Omental fat pad (tissue), 4 donors: ENCODE data around the gene KIAA0513. TPM values are rescaled to one million over a fixed set of nuclear protein-coding genes. Genes with fewer than 3 reads are reported as not detected.
A peak's percentile ranks its signal among the peaks of the same experiment; 100 is the strongest.

Experiments used
- ATAC-seq: fragments of 150-250 bp; one replicate; pipeline ENCODE4 v1.9.1; 2016; ENCODE audit warnings: mild to moderate bottlenecking, moderate library complexity; ENCODE audit not compliant: low FRiP score
- DNase-seq: peaks from one replicate; pipeline ENCODE4 v3.0.0-alpha.2; 2019; ENCODE audit warnings: low spot score
- total RNA-seq, 4 donors: library from RNA; depleted of rRNA; stranded (reverse); fragments of >200 nt; gene quantifications; one replicate each; pipeline ENCODE4 v1.1.0, GENCODE V29; 2016
- TF ChIP-seq, protein P1 (sequence below), 3 donors: fragments of 450-650 bp; IDR thresholded peaks; one replicate each; pipeline ENCODE4 v1.5.1; 2016 to 2017; ENCODE audit warnings: antibody characterized with exemption in 3 of 3, mild to moderate bottlenecking in 3 of 3, moderate library complexity in 2 of 3

KIAA0513 gene
- total RNA-seq, 4 donors from 2014 or later: 9.1 to 13.2 (median 11.2) TPM

GRCh38 chr16:84996365-84996764 is 31.2 kb upstream of the KIAA0513 start:
- TF ChIP-seq, protein P1, sequence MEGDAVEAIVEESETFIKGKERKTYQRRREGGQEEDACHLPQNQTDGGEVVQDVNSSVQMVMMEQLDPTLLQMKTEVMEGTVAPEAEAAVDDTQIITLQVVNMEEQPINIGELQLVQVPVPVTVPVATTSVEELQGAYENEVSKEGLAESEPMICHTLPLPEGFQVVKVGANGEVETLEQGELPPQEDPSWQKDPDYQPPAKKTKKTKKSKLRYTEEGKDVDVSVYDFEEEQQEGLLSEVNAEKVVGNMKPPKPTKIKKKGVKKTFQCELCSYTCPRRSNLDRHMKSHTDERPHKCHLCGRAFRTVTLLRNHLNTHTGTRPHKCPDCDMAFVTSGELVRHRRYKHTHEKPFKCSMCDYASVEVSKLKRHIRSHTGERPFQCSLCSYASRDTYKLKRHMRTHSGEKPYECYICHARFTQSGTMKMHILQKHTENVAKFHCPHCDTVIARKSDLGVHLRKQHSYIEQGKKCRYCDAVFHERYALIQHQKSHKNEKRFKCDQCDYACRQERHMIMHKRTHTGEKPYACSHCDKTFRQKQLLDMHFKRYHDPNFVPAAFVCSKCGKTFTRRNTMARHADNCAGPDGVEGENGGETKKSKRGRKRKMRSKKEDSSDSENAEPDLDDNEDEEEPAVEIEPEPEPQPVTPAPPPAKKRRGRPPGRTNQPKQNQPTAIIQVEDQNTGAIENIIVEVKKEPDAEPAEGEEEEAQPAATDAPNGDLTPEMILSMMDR (IDR thresholded peaks at IDR 0.05): no peak
- ATAC-seq: no peak
- DNase-seq: no peak

DNA sequence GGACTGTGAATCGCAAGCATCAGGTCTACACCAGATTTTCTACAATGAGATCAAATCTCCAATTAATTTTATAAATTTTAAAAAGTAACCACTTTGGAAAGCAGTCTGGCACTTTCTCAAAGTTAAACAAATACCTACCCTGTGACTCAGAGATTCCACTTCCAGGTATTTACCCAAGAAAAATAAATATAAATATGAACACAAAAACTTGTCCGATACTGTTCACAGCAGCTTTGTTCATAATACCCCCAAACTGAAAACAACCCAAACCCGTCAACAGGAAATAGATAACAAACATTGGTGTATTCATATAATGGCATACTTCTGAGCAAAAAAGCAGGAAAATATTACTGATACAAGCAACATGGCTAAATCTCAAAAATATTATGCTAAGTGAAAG is 28.4 kb upstream of the KIAA0513 start:
- no peak for ATAC-seq
- DNase-seq: no peak
- TF ChIP-seq, protein P1 (IDR thresholded peaks at IDR 0.05): no peak

GRCh38 chr16:84999857-85000480 is 27.6 kb upstream of the KIAA0513 start:
- DNase-seq (no peak), ATAC-seq (no peak)
- TF ChIP-seq, protein P1 (IDR thresholded peaks at IDR 0.05): no peak

GRCh38 chr16:85002099-85002541 is 25.5 kb upstream of the KIAA0513 start:
- DNase-seq: no peak
- no peak for ATAC-seq
- TF ChIP-seq, protein P1 (IDR thresholded peaks at IDR 0.05): no peak

- TF ChIP-seq, protein P1 (IDR thresholded peaks at IDR 0.05): no peak
- ATAC-seq (peak; percentile 35), DNase-seq (no peak)
Measured at GRCh38 chr16:85002608-85003007, 25.0 kb upstream of the KIAA0513 start.

- no peak for ATAC-seq
- TF ChIP-seq, protein P1 (IDR thresholded peaks at IDR 0.05): no peak
- no peak for DNase-seq
Measured at GRCh38 chr16:85003076-85003475, 24.5 kb upstream of the KIAA0513 start.
